HEK293T (cell line): ENCODE data around the gene TAF1B.

Source experiments
- ARNT ChIP-seq: fragments of 450-650 bp; IDR thresholded peaks from 2 replicates; pipeline ENCODE4 v1.6.1; 2017; ENCODE audit warnings: mild to moderate bottlenecking
- BHLHE40 ChIP-seq: fragments of 450-650 bp; IDR thresholded peaks from 2 replicates; pipeline ENCODE4 v1.6.1; 2016; ENCODE audit warnings: mild to moderate bottlenecking, moderate library complexity, borderline replicate concordance
- CTBP1 ChIP-seq: fragments of 450-650 bp; IDR thresholded peaks from 2 replicates; pipeline ENCODE4 v1.6.1; 2016; ENCODE audit warnings: borderline replicate concordance
- ELF4 ChIP-seq: fragments of 450-650 bp; IDR thresholded peaks from 2 replicates; pipeline ENCODE4 v1.6.1; 2017; ENCODE audit warnings: antibody characterized with exemption
- FOXK2 ChIP-seq: fragments of 450-650 bp; IDR thresholded peaks from 2 replicates; pipeline ENCODE4 v1.6.1; 2016; ENCODE audit warnings: mild to moderate bottlenecking
- FOXM1 ChIP-seq: fragments of 450-650 bp; IDR thresholded peaks from 2 replicates; pipeline ENCODE4 v1.6.1; 2017; ENCODE audit warnings: mild to moderate bottlenecking, borderline replicate concordance
- LEF1 ChIP-seq: fragments of 450-650 bp; IDR thresholded peaks from 2 replicates; pipeline ENCODE4 v1.6.1; 2017; ENCODE audit warnings: mild to moderate bottlenecking, borderline replicate concordance
- NFRKB ChIP-seq: fragments of 450-650 bp; IDR thresholded peaks from 2 replicates; pipeline ENCODE4 v1.6.1; 2016; ENCODE audit warnings: mild to moderate bottlenecking, moderate library complexity
- PKNOX1 ChIP-seq: fragments of 450-650 bp; IDR thresholded peaks from 2 replicates; pipeline ENCODE4 v1.6.1; 2016
- SP1 ChIP-seq: fragments of 450-650 bp; IDR thresholded peaks from 2 replicates; pipeline ENCODE4 v1.6.1; 2017
- SUZ12 ChIP-seq: fragments of 450-650 bp; IDR thresholded peaks from 2 replicates; pipeline ENCODE4 v1.6.1; 2016; ENCODE audit warnings: mild to moderate bottlenecking
- TARDBP ChIP-seq: fragments of 450-650 bp; IDR thresholded peaks from 2 replicates; pipeline ENCODE4 v1.6.1; 2016
- ZNF384 ChIP-seq: fragments of 450-650 bp; IDR thresholded peaks from 2 replicates; pipeline ENCODE4 v1.6.1; 2016

DNA sequence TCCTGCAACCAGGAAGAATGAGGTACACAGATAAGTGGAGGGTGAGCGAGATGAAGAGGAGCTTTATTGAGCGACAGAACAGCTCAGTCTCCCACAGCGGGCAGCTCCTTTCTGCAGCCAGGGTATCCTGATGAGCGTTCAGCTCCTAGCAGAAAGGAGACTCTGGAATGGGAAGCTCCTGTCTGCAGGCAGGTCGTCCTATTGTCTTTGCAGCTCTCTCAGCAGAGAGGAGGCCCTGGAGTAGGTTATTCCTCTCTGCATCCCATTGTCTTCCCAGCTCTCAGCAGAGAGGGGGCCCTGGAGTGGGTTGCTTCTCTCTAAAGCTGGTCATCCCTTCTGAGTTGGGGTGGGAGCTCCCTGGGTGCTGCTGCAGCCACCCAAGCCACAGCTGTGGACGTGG, 41.2 kb downstream of the TAF1B start:
- TF ChIP-seq BHLHE40 (no peak), TARDBP (no peak), SP1 (no peak), FOXK2 (no peak), LEF1 (no peak), PKNOX1 (no peak), FOXM1 (no peak), SUZ12 (no peak), ARNT (no peak), ELF4 (no peak), CTBP1 (no peak), NFRKB (no peak), ZNF384 (no peak)
